B cell (primary cell): ENCODE data around the gene TMUB2. TPM values are rescaled to one million over a fixed set of nuclear protein-coding genes. Genes with fewer than 3 reads are reported as not detected.

ENCODE experiments used
- ATAC-seq: fragments of 200-7000 bp; cut with Tn5 transposase; one replicate; pipeline ENCODE4 v1.10.0; 2021; ENCODE audit warnings: low read depth, mild to moderate bottlenecking, moderate number of reproducible peaks, moderate library complexity
- CTCF ChIA-PET: fragments of 350-600 bp; sonication (Branson Sonifier 250); formaldehyde crosslinking; loops from one replicate; lab custom pipeline; 2021; ENCODE audit warnings: antibody characterized with exemption, inconsistent platforms; lab: Charles Lee
- POLR2A ChIA-PET: fragments of 350-600 bp; sonication (Branson Sonifier 250); formaldehyde crosslinking; loops from one replicate; lab custom pipeline; 2021; ENCODE audit warnings: antibody characterized with exemption; lab: Charles Lee
- DNase-seq: peaks from one replicate; pipeline ENCODE4 v3.0.0; 2013
- H2AFZ ChIP-seq: 2 replicates; pipeline ENCODE4 v1.6.1; 2012; ENCODE audit warnings: mild to moderate bottlenecking, low read depth, low read length; ENCODE audit not compliant: insufficient read depth, poor library complexity, severe bottlenecking
- H3K27ac ChIP-seq, 2 donors: 1 replicate in 1 of 2; 2 replicates in 1 of 2; pipeline ENCODE4 v1.5.1; 2012 to 2013; ENCODE audit warnings: low read length in 2 of 2, mild to moderate bottlenecking in 2 of 2, moderate library complexity in 1 of 2
- H3K27me3 ChIP-seq, 4 experiments: fragments of 200-600 bp in 1 of 4; sonication (generic) in 1 of 4; replicated peaks in 1 of 4; 1 replicate in 2 of 4; 2 replicates in 2 of 4; pipeline versions ENCODE4 v1.6.1 to v1.7.0; 2013 to 2016; ENCODE audit warnings: low read length in 3 of 4, mild to moderate bottlenecking in 2 of 4, mixed read lengths in 1 of 4, moderate library complexity in 1 of 4; ENCODE audit not compliant: insufficient read depth in 4 of 4, control insufficient read depth in 3 of 4; ENCODE audit errors: control extremely low read depth in 1 of 4
- H3K36me3 ChIP-seq, 2 experiments: replicated peaks in 1 of 2; 1 replicate in 1 of 2; 2 replicates in 1 of 2; pipeline versions ENCODE4 v1.6.1 to v1.7.1; 2013; ENCODE audit warnings: low read length in 1 of 2; ENCODE audit not compliant: insufficient read depth in 2 of 2, control insufficient read depth in 1 of 2; ENCODE audit errors: control extremely low read depth in 1 of 2, extremely low read depth in 1 of 2
- H3K4me1 ChIP-seq, 2 donors: fragments of 200-600 bp in 1 of 2; sonication (generic) in 1 of 2; 1 replicate in 1 of 2; 2 replicates in 1 of 2; pipeline versions ENCODE4 v1.5.1 to v1.6.1; 2013 to 2017; ENCODE audit warnings: low read length in 2 of 2; ENCODE audit not compliant: control insufficient read depth in 2 of 2, insufficient read depth in 2 of 2
- H3K4me2 ChIP-seq: replicated peaks from 2 replicates; pipeline ENCODE3; 2012; ENCODE audit warnings: mild to moderate bottlenecking, low read depth, low read length; ENCODE audit not compliant: poor library complexity, severe bottlenecking
- H3K4me3 ChIP-seq, 5 experiments: fragments of 200-600 bp in 1 of 5; sonication (generic) in 1 of 5; 1 replicate in 3 of 5; 2 replicates in 2 of 5; pipeline versions ENCODE4 v1.5.1 to v1.7.0; 2011 to 2016; ENCODE audit warnings: low read length in 4 of 5, mild to moderate bottlenecking in 4 of 5, low read depth in 2 of 5, control low read depth in 1 of 5, moderate library complexity in 1 of 5; ENCODE audit not compliant: insufficient read depth in 1 of 5; ENCODE audit errors: control extremely low read depth in 1 of 5, extremely low read depth in 1 of 5
- H3K79me2 ChIP-seq: fragments of 200-600 bp; sonication (generic); one replicate; pipeline ENCODE4 v1.6.0; 2016; ENCODE audit warnings: low read length; ENCODE audit not compliant: control insufficient read depth, insufficient read depth
- H3K9ac ChIP-seq: fragments of 200-600 bp; sonication (generic); 2 replicates; pipeline ENCODE4 v1.6.1; 2017; ENCODE audit warnings: mild to moderate bottlenecking, low read length, moderate library complexity
- H3K9me3 ChIP-seq, 3 donors: one replicate each; pipeline versions ENCODE4 v1.6.1 to v1.7.1; 2013; ENCODE audit warnings: low read length in 2 of 3; ENCODE audit not compliant: control insufficient read depth in 2 of 3, insufficient read depth in 1 of 3; ENCODE audit errors: control extremely low read depth in 1 of 3
- H4K20me1 ChIP-seq: 2 replicates; pipeline ENCODE4 v1.6.0; 2012; ENCODE audit warnings: mild to moderate bottlenecking, low read length; ENCODE audit not compliant: insufficient read depth, control insufficient read depth, poor library complexity, severe bottlenecking
- H3K27ac Mint-ChIP-seq: one replicate; pipeline ENCODE4 v1.8.0; 2021; ENCODE audit warnings: mixed read lengths
- H3K27me3 Mint-ChIP-seq: one replicate; pipeline ENCODE4 v1.8.0; 2021; ENCODE audit warnings: mixed read lengths
- H3K4me1 Mint-ChIP-seq: one replicate; pipeline ENCODE4 v1.8.0; 2021; ENCODE audit warnings: mixed read lengths
- H3K4me3 Mint-ChIP-seq: one replicate; pipeline ENCODE4 v1.8.0; 2021; ENCODE audit warnings: mixed read lengths
- H3K9me3 Mint-ChIP-seq: one replicate; pipeline ENCODE4 v1.8.0; 2022; ENCODE audit warnings: mixed read lengths; ENCODE audit not compliant: insufficient read depth
- EZH2 ChIP-seq: IDR thresholded peaks from 2 replicates; pipeline ENCODE4 v1.6.1; 2012; ENCODE audit warnings: borderline replicate concordance, low read depth, mild to moderate bottlenecking, moderate library complexity, low read length; ENCODE audit not compliant: insufficient read depth, poor library complexity, severe bottlenecking
- WGBS: methylation state at CpG from one replicate; pipeline ENCODE4 v1.1.5; 2013; ENCODE audit warnings: missing lambda C conversion rate; ENCODE audit not compliant: insufficient coverage; 5-methylcytosine and 5-hydroxymethylcytosine counted together
- intact Hi-C: fragments of 100-400 bp; cut with micrococcal nuclease; formaldehyde crosslinking; loops from one replicate; pipeline ENCODE4 v1.10.0; 2022
- polyA plus RNA-seq: library from polyadenylated mRNA; depleted of rRNA; stranded (reverse); fragments of >200 nt; gene quantifications from 2 replicates; pipeline ENCODE4 v1.2.3, GENCODE V29; 2012
- total RNA-seq, 2 donors: library from RNA; stranded (reverse); fragments of 120-200 nt in 1 of 2; gene quantifications; 1 replicate in 1 of 2; 2 replicates in 1 of 2; pipeline versions ENCODE4 v1.2.3 to v1.2.4, GENCODE V29; 2013 to 2022
- TF ChIP-seq, protein P1 (sequence below): fragments of 200-600 bp; IDR thresholded peaks from one replicate; pipeline ENCODE4 v1.8.0; 2022; ENCODE audit warnings: antibody characterized with exemption, mild to moderate bottlenecking

The TMUB2 gene
- total and polyA plus RNA-seq, 2 donors (not counting 1 experiment from before 2014, with no cell fraction given): 52.3 to 114 TPM

DNA sequence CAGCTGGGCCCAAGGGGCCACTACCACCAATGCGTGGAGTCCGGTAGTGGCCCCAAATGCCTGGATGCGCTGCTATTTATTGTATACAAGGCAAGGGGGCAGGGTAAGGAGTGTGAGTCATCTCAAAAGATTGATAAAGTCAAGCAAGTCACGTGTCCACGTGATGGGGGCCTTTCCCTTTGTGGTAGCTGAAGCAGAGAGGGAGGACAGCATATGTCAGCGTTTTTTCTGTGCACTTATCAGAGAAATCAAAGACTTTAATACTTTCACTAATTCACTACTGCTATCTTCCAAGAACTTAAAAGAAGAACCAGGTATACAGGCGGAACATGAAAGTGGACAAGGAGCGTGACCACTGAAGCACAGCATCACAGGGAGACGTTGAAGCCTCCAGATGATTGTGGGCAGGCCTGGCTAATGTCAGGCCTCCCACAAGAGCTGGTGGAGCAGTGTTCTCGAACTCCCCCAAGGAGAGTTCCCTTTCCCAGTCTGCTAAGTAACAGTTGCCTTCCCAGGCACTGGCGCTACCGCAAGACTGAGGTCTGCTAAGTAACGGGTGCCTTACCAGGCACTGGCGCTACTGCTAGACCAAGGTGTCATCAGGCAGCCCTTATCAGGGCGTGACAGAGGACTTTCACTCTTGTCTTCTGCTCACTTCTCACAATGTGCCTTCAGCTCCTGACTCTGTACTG is 27.1 kb upstream of the TMUB2 start:
- Histone ChIP-seq H3K79me2 (no peaks in the 10 kb centered on the region), H3K4me3 (no peak overlapping the region), H3K27ac (no peak overlapping the region), H3K9ac (no peak overlapping the region), H4K20me1 (no peaks in the 10 kb centered on the region), H2AFZ (no peak overlapping the region), H3K27me3 (no peaks in the 10 kb centered on the region), H3K4me2 (no peak overlapping the region), H3K9me3 (no peaks in the 10 kb centered on the region), H3K36me3 (no peaks in the 10 kb centered on the region), H3K4me1 (no peaks in the 10 kb centered on the region)
- H3K27me3 Mint-ChIP-seq: no peaks in the 10 kb centered on the region
- no peak for DNase-seq
- intact Hi-C loops: no loop called here
- no peak for TF ChIP-seq EZH2
- TF ChIP-seq, protein P1, sequence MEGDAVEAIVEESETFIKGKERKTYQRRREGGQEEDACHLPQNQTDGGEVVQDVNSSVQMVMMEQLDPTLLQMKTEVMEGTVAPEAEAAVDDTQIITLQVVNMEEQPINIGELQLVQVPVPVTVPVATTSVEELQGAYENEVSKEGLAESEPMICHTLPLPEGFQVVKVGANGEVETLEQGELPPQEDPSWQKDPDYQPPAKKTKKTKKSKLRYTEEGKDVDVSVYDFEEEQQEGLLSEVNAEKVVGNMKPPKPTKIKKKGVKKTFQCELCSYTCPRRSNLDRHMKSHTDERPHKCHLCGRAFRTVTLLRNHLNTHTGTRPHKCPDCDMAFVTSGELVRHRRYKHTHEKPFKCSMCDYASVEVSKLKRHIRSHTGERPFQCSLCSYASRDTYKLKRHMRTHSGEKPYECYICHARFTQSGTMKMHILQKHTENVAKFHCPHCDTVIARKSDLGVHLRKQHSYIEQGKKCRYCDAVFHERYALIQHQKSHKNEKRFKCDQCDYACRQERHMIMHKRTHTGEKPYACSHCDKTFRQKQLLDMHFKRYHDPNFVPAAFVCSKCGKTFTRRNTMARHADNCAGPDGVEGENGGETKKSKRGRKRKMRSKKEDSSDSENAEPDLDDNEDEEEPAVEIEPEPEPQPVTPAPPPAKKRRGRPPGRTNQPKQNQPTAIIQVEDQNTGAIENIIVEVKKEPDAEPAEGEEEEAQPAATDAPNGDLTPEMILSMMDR: no peak
- ChIA-PET POLR2A (no interaction called here), CTCF (interaction anchor here (0.5 to 2.8 kb wide), 3 partner anchors 9 to 181 kb away, joined by 3 to 7 read pairs (median 4); no protein-coding TSS in a partner anchor)
- ATAC-seq: no peak
- no peak overlapping the region for H3K4me3 Mint-ChIP-seq
- H3K4me1 Mint-ChIP-seq: no peaks in the 10 kb centered on the region
- H3K27ac Mint-ChIP-seq: no peak overlapping the region
- WGBS: 86% methylated on average over 15 of the region's 15 CpGs
- H3K9me3 Mint-ChIP-seq: no peaks in the 10 kb centered on the region

GRCh38 chr17:44164476-44164875 is 22.3 kb upstream of the TMUB2 start:
- no peak for ATAC-seq
- no peaks in the 10 kb centered on the region for H3K27me3 Mint-ChIP-seq

More at GRCh38 chr17:44164476-44164875, 22.3 kb upstream of the TMUB2 start:
- Histone ChIP-seq H3K36me3 (no peaks in the 10 kb centered on the region), H2AFZ (no peak overlapping the region), H3K27ac (no peak overlapping the region), H3K9me3 (no peaks in the 10 kb centered on the region), H3K4me3 (no peak overlapping the region), H3K4me2 (no peak overlapping the region), H4K20me1 (no peaks in the 10 kb centered on the region), H3K27me3 (no peaks in the 10 kb centered on the region), H3K4me1 (peaks cover 0 to 3% of the 10 kb centered on the region in 2 donors), H3K9ac (no peak overlapping the region), H3K79me2 (no peaks in the 10 kb centered on the region)
- intact Hi-C loops: no loop called here
- no peak for DNase-seq
- no peaks in the 10 kb centered on the region for H3K9me3 Mint-ChIP-seq
- WGBS: no CpG with 5 or more reads among the region's 1 CpG
- H3K4me3 Mint-ChIP-seq: no peak overlapping the region
- H3K4me1 Mint-ChIP-seq: peaks cover 2% of the 10 kb centered on the region
- no peak overlapping the region for H3K27ac Mint-ChIP-seq
- CTCF ChIA-PET: no interaction called here
- POLR2A ChIA-PET: no interaction called here
- TF ChIP-seq EZH2: no peak
- TF ChIP-seq, protein P1: no peak
